ENCODE measurements around the gene HMGB3.

Gene HMGB3

DNA sequence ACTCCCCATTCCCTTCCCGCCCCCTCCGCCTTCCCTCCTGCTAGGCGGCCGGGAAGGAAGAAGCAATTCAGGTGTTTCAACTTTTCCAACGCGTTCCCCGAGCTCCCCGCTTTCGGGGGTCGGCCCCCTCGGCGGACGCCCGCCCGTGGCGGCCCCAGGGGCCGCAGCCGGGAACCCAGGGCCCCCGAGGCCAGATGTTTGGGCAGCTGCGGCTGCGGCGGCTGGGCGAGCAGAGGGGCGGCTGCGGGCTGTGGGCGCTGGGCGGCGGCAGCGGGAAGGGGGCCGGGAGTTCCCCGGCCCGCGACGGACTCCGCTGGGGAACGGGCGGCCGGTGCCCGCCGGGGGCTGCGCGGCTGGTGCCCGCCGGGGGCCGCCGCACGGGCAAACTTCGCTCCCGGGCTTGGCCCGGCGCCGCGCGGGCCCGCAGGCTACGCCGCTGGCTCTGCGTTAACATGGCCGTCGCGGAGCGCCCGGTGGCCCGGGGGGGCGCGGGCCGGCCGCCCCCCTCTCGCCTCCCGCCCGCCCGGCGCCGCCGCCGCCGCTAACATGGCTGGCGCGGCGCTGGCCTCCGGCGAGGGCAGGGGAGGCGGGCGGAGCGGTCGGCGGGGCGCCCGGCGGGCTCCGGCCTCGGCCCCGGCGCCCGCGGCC lies 510 bp downstream of the HMGB3 start:
- TF ChIP-seq FOXP2 (optimal IDR thresholded peaks at IDR 0.05; ENCODE audit: borderline replicate concordance, extremely low read depth, extremely low read length, insufficient read depth) (no peak), POLR2AphosphoS5 (IDR thresholded peaks at IDR 0.05; ENCODE audit: low read depth, low read length) (no peak), SIN3A (IDR thresholded peaks at IDR 0.05; ENCODE audit: borderline replicate concordance, insufficient read depth, low read length) (no peak), TAF1 (IDR thresholded peaks at IDR 0.05; ENCODE audit: borderline replicate concordance, insufficient read depth, low read length) (no peak)
- TF ChIP-seq, protein P1, sequence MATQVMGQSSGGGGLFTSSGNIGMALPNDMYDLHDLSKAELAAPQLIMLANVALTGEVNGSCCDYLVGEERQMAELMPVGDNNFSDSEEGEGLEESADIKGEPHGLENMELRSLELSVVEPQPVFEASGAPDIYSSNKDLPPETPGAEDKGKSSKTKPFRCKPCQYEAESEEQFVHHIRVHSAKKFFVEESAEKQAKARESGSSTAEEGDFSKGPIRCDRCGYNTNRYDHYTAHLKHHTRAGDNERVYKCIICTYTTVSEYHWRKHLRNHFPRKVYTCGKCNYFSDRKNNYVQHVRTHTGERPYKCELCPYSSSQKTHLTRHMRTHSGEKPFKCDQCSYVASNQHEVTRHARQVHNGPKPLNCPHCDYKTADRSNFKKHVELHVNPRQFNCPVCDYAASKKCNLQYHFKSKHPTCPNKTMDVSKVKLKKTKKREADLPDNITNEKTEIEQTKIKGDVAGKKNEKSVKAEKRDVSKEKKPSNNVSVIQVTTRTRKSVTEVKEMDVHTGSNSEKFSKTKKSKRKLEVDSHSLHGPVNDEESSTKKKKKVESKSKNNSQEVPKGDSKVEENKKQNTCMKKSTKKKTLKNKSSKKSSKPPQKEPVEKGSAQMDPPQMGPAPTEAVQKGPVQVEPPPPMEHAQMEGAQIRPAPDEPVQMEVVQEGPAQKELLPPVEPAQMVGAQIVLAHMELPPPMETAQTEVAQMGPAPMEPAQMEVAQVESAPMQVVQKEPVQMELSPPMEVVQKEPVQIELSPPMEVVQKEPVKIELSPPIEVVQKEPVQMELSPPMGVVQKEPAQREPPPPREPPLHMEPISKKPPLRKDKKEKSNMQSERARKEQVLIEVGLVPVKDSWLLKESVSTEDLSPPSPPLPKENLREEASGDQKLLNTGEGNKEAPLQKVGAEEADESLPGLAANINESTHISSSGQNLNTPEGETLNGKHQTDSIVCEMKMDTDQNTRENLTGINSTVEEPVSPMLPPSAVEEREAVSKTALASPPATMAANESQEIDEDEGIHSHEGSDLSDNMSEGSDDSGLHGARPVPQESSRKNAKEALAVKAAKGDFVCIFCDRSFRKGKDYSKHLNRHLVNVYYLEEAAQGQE (IDR thresholded peaks at IDR 0.05; ENCODE audit: insufficient read depth in 1 of 2, low read depth in 2 of 2, low read length in 2 of 2), result no peak

DNA sequence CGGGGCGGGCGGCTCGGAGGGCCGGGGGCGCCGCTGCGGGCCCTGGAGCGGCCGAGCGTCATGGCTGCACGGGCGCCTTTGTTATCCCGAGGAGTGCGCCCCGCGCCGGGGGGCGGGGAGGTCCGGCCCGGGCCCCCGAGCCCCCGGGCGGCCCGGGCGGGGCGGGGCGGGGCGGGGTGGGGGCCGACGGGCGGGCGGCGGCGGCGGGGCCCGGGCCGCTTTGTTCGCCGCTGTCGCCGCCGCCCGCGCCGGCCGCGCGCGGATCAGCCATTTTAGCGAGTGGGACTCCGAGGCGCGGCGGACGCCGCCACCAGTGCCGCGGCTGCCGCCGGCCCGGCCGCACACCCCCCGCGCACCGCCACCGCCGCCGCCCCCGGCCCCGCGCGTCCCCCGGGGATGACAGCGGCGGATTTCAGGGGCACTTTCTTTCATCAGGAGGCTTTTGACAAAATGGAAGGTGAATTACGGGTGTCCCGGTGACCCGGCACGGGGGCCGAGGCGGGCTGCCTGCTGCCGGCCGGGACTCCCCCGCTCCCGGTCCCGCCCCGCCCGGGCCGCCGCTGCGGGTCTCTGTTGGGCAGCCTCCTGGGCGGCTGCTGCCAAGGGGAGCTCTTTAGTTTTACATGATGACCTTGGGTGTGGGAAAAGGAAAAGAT lies 1.2 kb downstream of the HMGB3 start:
- TF ChIP-seq TAF1 (IDR thresholded peaks at IDR 0.05; ENCODE audit: borderline replicate concordance, insufficient read depth, low read length) (no peak), POLR2AphosphoS5 (IDR thresholded peaks at IDR 0.05; ENCODE audit: low read depth, low read length) (no peak), FOXP2 (optimal IDR thresholded peaks at IDR 0.05; ENCODE audit: borderline replicate concordance, extremely low read depth, extremely low read length, insufficient read depth) (no peak), SIN3A (IDR thresholded peaks at IDR 0.05; ENCODE audit: borderline replicate concordance, insufficient read depth, low read length) (no peak)
- TF ChIP-seq, protein P1 (IDR thresholded peaks at IDR 0.05; ENCODE audit: insufficient read depth in 1 of 2, low read depth in 2 of 2, low read length in 2 of 2), result no peak

- no peak for TF ChIP-seq SIN3A (IDR thresholded peaks at IDR 0.05; ENCODE audit: borderline replicate concordance, insufficient read depth, low read length)
- TF ChIP-seq, protein P1 (IDR thresholded peaks at IDR 0.05; ENCODE audit: insufficient read depth in 1 of 2, low read depth in 2 of 2, low read length in 2 of 2), result no peak
- TF ChIP-seq TAF1 (IDR thresholded peaks at IDR 0.05; ENCODE audit: borderline replicate concordance, insufficient read depth, low read length), result no peak
- no peak for TF ChIP-seq FOXP2 (optimal IDR thresholded peaks at IDR 0.05; ENCODE audit: borderline replicate concordance, extremely low read depth, extremely low read length, insufficient read depth)
- TF ChIP-seq POLR2AphosphoS5 (IDR thresholded peaks at IDR 0.05; ENCODE audit: low read depth, low read length), result no peak
Measured at GRCh38 chrX:150989420-150989819, 6.3 kb downstream of the HMGB3 start.

GRCh38 chrX:150990910-150991309 lies 7.8 kb downstream of the HMGB3 start:
- no peak for TF ChIP-seq POLR2AphosphoS5 (IDR thresholded peaks at IDR 0.05; ENCODE audit: low read depth, low read length)
- TF ChIP-seq FOXP2 (optimal IDR thresholded peaks at IDR 0.05; ENCODE audit: borderline replicate concordance, extremely low read depth, extremely low read length, insufficient read depth), result no peak
- no peak for TF ChIP-seq SIN3A (IDR thresholded peaks at IDR 0.05; ENCODE audit: borderline replicate concordance, insufficient read depth, low read length)
- TF ChIP-seq, protein P1 (IDR thresholded peaks at IDR 0.05; ENCODE audit: insufficient read depth in 1 of 2, low read depth in 2 of 2, low read length in 2 of 2), result no peak
